ENCODE results near the gene NPAS2. TPM values are rescaled to one million over a fixed set of nuclear protein-coding genes. Genes with fewer than 3 reads are reported as not detected.
A peak's percentile ranks its signal among the peaks of the same experiment; 100 is the strongest.

The NPAS2 gene
- total RNA-seq, 1 donor from 2014 or later: 11.4 TPM

DNA sequence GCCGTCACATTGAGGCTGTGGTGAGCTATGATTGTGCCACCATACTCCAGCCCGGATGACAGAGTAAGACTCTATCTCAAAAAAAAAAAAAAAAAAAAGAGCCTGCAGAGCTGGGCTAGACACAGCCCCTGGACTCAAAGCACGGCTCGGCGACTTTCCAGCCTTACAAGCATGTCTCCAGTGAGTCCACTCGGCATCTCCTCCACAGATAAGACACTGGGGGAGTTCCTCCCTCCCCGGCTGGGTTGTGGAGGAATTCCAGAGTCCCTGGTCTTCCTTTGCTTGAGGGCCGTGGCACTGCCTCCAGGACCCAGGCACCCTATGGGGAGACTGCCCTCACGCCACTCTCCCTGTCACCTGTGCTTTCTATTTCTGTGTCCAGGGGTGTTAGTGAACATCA lies 151.3 kb downstream of the NPAS2 start:
- intact Hi-C loops (cut with DNase I): no loop called here
- Histone ChIP-seq H3K9me3 (no peaks in the 10 kb centered on the region), H3K4me1 (no peaks in the 10 kb centered on the region), H3K4me3 (no peak overlapping the region), H3K36me3 (no peaks in the 10 kb centered on the region), H3K27ac (no peak overlapping the region), H3K27me3 (no peaks in the 10 kb centered on the region)
- peak; percentile 49 for DNase-seq
- TF ChIP-seq, protein P1, sequence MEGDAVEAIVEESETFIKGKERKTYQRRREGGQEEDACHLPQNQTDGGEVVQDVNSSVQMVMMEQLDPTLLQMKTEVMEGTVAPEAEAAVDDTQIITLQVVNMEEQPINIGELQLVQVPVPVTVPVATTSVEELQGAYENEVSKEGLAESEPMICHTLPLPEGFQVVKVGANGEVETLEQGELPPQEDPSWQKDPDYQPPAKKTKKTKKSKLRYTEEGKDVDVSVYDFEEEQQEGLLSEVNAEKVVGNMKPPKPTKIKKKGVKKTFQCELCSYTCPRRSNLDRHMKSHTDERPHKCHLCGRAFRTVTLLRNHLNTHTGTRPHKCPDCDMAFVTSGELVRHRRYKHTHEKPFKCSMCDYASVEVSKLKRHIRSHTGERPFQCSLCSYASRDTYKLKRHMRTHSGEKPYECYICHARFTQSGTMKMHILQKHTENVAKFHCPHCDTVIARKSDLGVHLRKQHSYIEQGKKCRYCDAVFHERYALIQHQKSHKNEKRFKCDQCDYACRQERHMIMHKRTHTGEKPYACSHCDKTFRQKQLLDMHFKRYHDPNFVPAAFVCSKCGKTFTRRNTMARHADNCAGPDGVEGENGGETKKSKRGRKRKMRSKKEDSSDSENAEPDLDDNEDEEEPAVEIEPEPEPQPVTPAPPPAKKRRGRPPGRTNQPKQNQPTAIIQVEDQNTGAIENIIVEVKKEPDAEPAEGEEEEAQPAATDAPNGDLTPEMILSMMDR (IDR thresholded peaks at IDR 0.05): no peak
- no peak for ATAC-seq

DNA sequence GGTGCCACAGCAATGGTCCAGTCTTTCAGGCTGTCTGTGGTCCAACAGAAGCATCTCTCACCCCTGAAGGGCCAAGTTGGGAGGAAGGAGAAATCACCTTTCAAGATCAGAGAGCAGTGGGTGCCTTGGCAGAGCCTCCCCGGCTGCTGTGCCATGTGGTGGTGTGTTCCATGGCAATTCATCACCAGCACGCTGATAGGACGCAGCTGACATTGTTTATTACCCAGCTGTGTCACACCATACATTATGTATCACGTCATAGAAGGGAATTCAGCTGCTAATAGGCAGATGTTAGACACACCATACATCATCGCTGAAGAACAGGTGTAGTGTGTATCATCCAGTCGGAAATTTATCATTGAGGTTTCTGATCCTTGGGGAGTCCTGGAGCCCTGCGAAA lies 152.5 kb downstream of the NPAS2 start:
- DNase-seq: peak; percentile 27
- ATAC-seq: no peak
- H3K9me3 ChIP-seq: no peaks in the 10 kb centered on the region

DNA sequence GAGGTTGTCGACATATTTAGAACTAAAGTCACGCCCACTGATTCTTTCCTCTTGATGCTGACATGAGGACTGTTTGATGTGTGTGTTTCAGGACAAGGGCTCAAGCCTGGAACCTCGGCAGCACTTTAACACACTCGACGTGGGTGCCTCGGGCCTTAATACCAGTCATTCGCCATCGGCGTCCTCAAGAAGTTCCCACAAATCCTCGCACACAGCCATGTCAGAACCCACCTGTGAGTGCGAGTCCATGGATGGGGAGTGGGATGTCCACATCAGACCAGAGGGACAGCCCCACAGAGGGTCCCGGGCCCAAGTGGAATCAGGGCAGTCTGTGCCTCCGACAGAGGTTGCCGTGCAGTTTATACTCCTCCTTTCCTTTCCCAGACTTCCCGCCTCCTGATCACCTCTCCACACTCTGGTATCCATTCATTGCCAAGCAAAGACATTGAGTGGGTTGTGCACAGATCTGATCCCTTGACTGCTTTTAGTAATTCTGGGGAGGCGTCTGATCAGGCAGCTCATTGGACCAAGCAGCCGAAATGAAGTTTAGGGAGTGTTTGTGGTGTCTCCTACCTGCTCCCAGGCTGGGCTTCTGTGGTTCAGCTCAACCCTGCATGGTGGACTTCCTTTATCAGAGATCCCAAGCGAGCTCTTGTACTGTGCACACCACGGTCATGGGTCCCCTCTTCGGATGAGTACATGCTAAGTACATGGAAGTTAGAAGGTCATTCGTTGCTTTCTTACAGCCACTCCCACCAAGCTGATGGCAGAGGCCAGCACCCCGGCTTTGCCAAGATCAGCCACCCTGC lies 155.0 kb downstream of the NPAS2 start:
- Histone ChIP-seq H3K27me3 (no peaks in the 10 kb centered on the region), H3K27ac (no peak overlapping the region), H3K4me3 (no peak overlapping the region), H3K9me3 (no peaks in the 10 kb centered on the region), H3K36me3 (no peaks in the 10 kb centered on the region), H3K4me1 (no peaks in the 10 kb centered on the region)
- TF ChIP-seq, protein P1 (IDR thresholded peaks at IDR 0.05): no peak
- intact Hi-C loops (cut with DNase I): no loop called here
- DNase-seq (peak; percentile 45), ATAC-seq (no peak)

More for the DNA sequence above, 152.5 kb downstream of the NPAS2 start:
- Histone ChIP-seq H3K4me1 (no peaks in the 10 kb centered on the region), H3K4me3 (no peak overlapping the region), H3K36me3 (no peaks in the 10 kb centered on the region), H3K27me3 (no peaks in the 10 kb centered on the region), H3K27ac (no peak overlapping the region)
- intact Hi-C loops (cut with DNase I): no loop called here
- TF ChIP-seq, protein P1 (IDR thresholded peaks at IDR 0.05): no peak

DNA sequence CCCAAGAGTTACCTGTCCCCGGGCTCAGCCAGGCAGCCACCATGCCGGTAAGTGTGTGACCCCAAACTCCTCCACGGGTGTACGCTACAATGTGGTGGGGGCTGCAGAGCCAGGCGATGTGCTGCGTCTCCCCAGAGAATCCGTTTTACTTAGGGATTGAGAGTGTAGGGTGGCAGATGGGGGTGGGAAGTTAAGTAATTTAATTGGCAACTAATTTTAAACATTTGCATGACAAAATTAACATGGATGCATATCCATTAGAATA lies 155.5 kb downstream of the NPAS2 start:
- ATAC-seq: no peak
- intact Hi-C loops (cut with DNase I): no loop called here
- no peak overlapping the region for H3K4me3 ChIP-seq

DNA sequence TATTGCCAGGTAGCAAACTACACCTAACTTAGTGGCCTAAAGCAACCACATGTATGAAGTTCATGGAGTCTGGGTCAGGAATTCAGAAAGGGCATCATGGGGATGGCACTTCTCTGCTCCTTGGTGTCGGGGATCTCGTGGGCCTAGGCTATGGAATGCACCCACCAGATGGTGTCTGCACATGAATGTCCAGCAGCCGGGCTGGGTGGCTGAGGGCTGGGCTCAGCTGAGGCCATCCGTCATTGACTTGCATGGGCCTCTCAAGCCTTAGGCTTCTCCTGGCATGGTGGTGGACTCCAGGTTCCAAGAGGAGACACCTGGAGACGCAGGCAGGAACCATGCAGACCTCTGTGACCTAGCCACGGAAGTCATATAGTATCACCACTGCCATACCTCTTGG lies 156.1 kb downstream of the NPAS2 start:
- TF ChIP-seq, protein P1 (IDR thresholded peaks at IDR 0.05): no peak
- Histone ChIP-seq H3K36me3 (no peaks in the 10 kb centered on the region), H3K27me3 (no peaks in the 10 kb centered on the region), H3K9me3 (no peaks in the 10 kb centered on the region), H3K4me3 (no peak overlapping the region), H3K27ac (no peak overlapping the region), H3K4me1 (no peaks in the 10 kb centered on the region)
- peak; percentile 11 for DNase-seq
- intact Hi-C loops (cut with DNase I): no loop called here
- ATAC-seq: peak; percentile 14

More for the DNA sequence above, 155.5 kb downstream of the NPAS2 start:
- H3K9me3 ChIP-seq: no peaks in the 10 kb centered on the region
- H3K27me3 ChIP-seq: no peaks in the 10 kb centered on the region
- H3K4me1 ChIP-seq: no peaks in the 10 kb centered on the region
- TF ChIP-seq, protein P1 (IDR thresholded peaks at IDR 0.05): no peak
- no peak for DNase-seq
- H3K36me3 ChIP-seq: no peaks in the 10 kb centered on the region
- no peak overlapping the region for H3K27ac ChIP-seq

Measured in upper lobe of right lung (tissue), 1 donor.